Gastroesophageal sphincter (tissue), 4 donors: ENCODE data around the gene CD3G. TPM values are rescaled to one million over a fixed set of nuclear protein-coding genes. Genes with fewer than 3 reads are reported as not detected.

Experiments
- ATAC-seq: fragments of 150-250 bp; one replicate; pipeline ENCODE4 v1.9.1; 2016; ENCODE audit warnings: mild to moderate bottlenecking, moderate library complexity
- H3K27ac ChIP-seq, 4 donors: fragments of 200-600 bp; sonication (generic) in 3 of 4; 1 replicate in 3 of 4; 2 replicates in 1 of 4; pipeline ENCODE4 v1.5.1; 2016 to 2019
- H3K27me3 ChIP-seq: fragments of 200-600 bp; sonication (generic); one replicate; pipeline ENCODE4 v1.5.1; 2019
- H3K36me3 ChIP-seq, 2 donors: fragments of 200-600 bp; sonication (generic); one replicate each; pipeline ENCODE4 v1.5.1; 2019; ENCODE audit warnings: control low read depth in 1 of 2
- H3K4me1 ChIP-seq, 3 donors: fragments of 200-600 bp; sonication (generic); 1 replicate in 2 of 3; 2 replicates in 1 of 3; pipeline ENCODE4 v1.5.1; 2016 to 2019; ENCODE audit warnings: control low read depth in 2 of 3
- H3K4me3 ChIP-seq, 2 donors: fragments of 200-600 bp; sonication (generic); one replicate each; pipeline ENCODE4 v1.5.1; 2019; ENCODE audit warnings: mild to moderate bottlenecking in 1 of 2, moderate library complexity in 1 of 2
- H3K9me3 ChIP-seq, 3 donors: fragments of 200-600 bp; sonication (generic); one replicate each; pipeline ENCODE4 v1.5.1; 2017 to 2019; ENCODE audit warnings: control low read depth in 2 of 3
- CTCF ChIP-seq, 4 experiments: fragments of 200-600 bp in 2 of 4; fragments of 450-650 bp in 2 of 4; sonication (generic) in 1 of 4; IDR thresholded peaks; one replicate each; pipeline ENCODE4 v1.5.1; 2017 to 2019; ENCODE audit warnings: antibody characterized with exemption in 4 of 4, mild to moderate bottlenecking in 2 of 4, moderate library complexity in 2 of 4
- EP300 ChIP-seq: sonication (generic); formaldehyde crosslinking; IDR thresholded peaks from one replicate; pipeline ENCODE4 v1.6.1; 2017; ENCODE audit warnings: antibody characterized with exemption, mild to moderate bottlenecking
- POLR2A ChIP-seq, 2 donors: fragments of 450-650 bp; IDR thresholded peaks; one replicate each; pipeline ENCODE4 v1.6.1; 2017; ENCODE audit warnings: antibody characterized with exemption in 2 of 2, mild to moderate bottlenecking in 2 of 2, moderate library complexity in 1 of 2
- POLR2AphosphoS5 ChIP-seq: sonication (generic); formaldehyde crosslinking; IDR thresholded peaks from one replicate; pipeline ENCODE4 v1.6.1; 2017; ENCODE audit warnings: antibody characterized with exemption
- WGBS, 2 donors: methylation state at CpG; one replicate each; pipeline ENCODE4 v1.1.5; 2018; ENCODE audit warnings: low coverage in 1 of 2; 5-methylcytosine and 5-hydroxymethylcytosine counted together
- total RNA-seq, 4 donors: library from RNA; depleted of rRNA; stranded (reverse); fragments of >200 nt; gene quantifications; one replicate each; pipeline ENCODE4 v1.1.0, GENCODE V29; 2016

CD3G gene
- total RNA-seq, 4 donors from 2014 or later: 0.10 to 1.3 (median 0.46) TPM; not detected in 1

- no peaks in the 10 kb centered on the region for H3K9me3 ChIP-seq
- H3K4me3 ChIP-seq: no peak overlapping the region
- peaks cover 64% of the 10 kb centered on the region for H3K27me3 ChIP-seq
- peaks cover 0 to 16% (median 4%) of the 10 kb centered on the region in 3 donors for H3K4me1 ChIP-seq
- H3K36me3 ChIP-seq: no peaks in the 10 kb centered on the region
- WGBS, 2 donors: 72 to 93% methylated on average over 2 to 4 of the region's 4 CpGs
- no peak for TF ChIP-seq CTCF (IDR thresholded peaks at IDR 0.05)
- no peak for TF ChIP-seq EP300
- no peak for TF ChIP-seq POLR2A (IDR thresholded peaks at IDR 0.05)
- TF ChIP-seq POLR2AphosphoS5: no peak
- ATAC-seq: no peak
- no peak overlapping the region for H3K27ac ChIP-seq
These were observed 26.0 kb upstream of the CD3G start for GRCh38 chr11:118318124-118318523.

- Histone ChIP-seq H3K4me3 (no peak overlapping the region), H3K36me3 (no peaks in the 10 kb centered on the region), H3K27ac (no peak overlapping the region), H3K27me3 (peaks cover 64% of the 10 kb centered on the region), H3K9me3 (no peaks in the 10 kb centered on the region), H3K4me1 (peaks cover 0 to 16% (median 4%) of the 10 kb centered on the region in 3 donors)
- TF ChIP-seq POLR2AphosphoS5 (no peak), CTCF (IDR thresholded peaks at IDR 0.05) (no peak), POLR2A (IDR thresholded peaks at IDR 0.05) (no peak), EP300 (no peak)
- WGBS, 2 donors: 85 to 89% methylated on average over 5 to 10 of the region's 11 CpGs
- no peak for ATAC-seq
These were observed 25.4 kb upstream of the CD3G start for GRCh38 chr11:118318581-118319336.

- H3K4me3 ChIP-seq: no peak overlapping the region
- no peaks in the 10 kb centered on the region for H3K9me3 ChIP-seq
- peaks cover 0 to 16% (median 4%) of the 10 kb centered on the region in 3 donors for H3K4me1 ChIP-seq
- no peak for ATAC-seq
- no peaks in the 10 kb centered on the region for H3K36me3 ChIP-seq
- peaks cover 62% of the 10 kb centered on the region for H3K27me3 ChIP-seq
- H3K27ac ChIP-seq: no peak overlapping the region
- TF ChIP-seq CTCF (IDR thresholded peaks at IDR 0.05) (no peak), EP300 (no peak), POLR2AphosphoS5 (no peak), POLR2A (IDR thresholded peaks at IDR 0.05) (no peak)
- WGBS, 2 donors: 40 to 64% methylated on average over 1 of the region's 1 CpG
These were observed 24.8 kb upstream of the CD3G start for GRCh38 chr11:118319337-118319707.

- ATAC-seq: no peak
- Histone ChIP-seq H3K27me3 (peaks cover 56% of the 10 kb centered on the region), H3K36me3 (no peaks in the 10 kb centered on the region), H3K9me3 (no peaks in the 10 kb centered on the region), H3K27ac (no peak overlapping the region), H3K4me3 (no peak overlapping the region), H3K4me1 (peaks cover 0 to 15% (median 1%) of the 10 kb centered on the region in 3 donors)
- TF ChIP-seq POLR2AphosphoS5 (no peak), CTCF (IDR thresholded peaks at IDR 0.05) (no peak), EP300 (no peak), POLR2A (IDR thresholded peaks at IDR 0.05) (no peak)
- WGBS, 2 donors: 68 to 90% methylated on average over 3 of the region's 3 CpGs
These were observed 23.6 kb upstream of the CD3G start for GRCh38 chr11:118320515-118320914.
